K562 (cell line): Measurements from ENCODE around the gene IGFALS. TPM values are rescaled to one million over a fixed set of nuclear protein-coding genes. Genes with fewer than 3 reads are reported as not detected.

Experiments used
- ATAC-seq: fragments of 200-7000 bp; cut with Tn5 transposase; 3 replicates; pipeline ENCODE4 v1.9.1; 2020; ENCODE audit warnings: moderate library complexity
- BruUV-seq: library from RNA; stranded (reverse); fragments of 400-500 nt; replicated peaks from 2 replicates; lab custom pipeline; 2021; lab: Mats Ljungman, UMichigan
- CTCF ChIA-PET: fragments of 300-600 bp; formaldehyde crosslinking; extraction: SDS; loops from one replicate; lab custom pipeline; 2021; ENCODE audit warnings: low intra/inter-chr PET ratio; lab: Yijun Ruan, JAX
- POLR2A ChIA-PET: fragments of 300-600, 350-650 bp; sonication (Branson Sonifier 250); formaldehyde crosslinking; extraction: SDS; loops from one replicate; lab custom pipeline; 2021; ENCODE audit warnings: antibody characterized with exemption, inconsistent platforms; lab: Yijun Ruan, JAX
- DNase-seq, 4 experiments: peaks; one replicate each; pipeline versions ENCODE4 v3.0.0 to v3.0.0-alpha.2; 2011 to 2018; ENCODE audit warnings: low spot score in 3 of 4, mixed read lengths in 3 of 4; ENCODE audit errors: extremely low read depth in 1 of 4
- FAIRE-seq: peaks from 2 replicates; lab custom pipeline; 2011; peaks lifted over from hg19 to GRCh38; lab: Jason Lieb, UNC
- H2AFZ ChIP-seq: 2 replicates; pipeline ENCODE4 v1.6.0; 2011; ENCODE audit warnings: low read depth, low read length, control low read depth, inconsistent platforms
- H3K27ac ChIP-seq: fragments of 200-600 bp; 3 replicates; pipeline ENCODE4 v1.8.0; 2011; ENCODE audit warnings: low read depth, mild to moderate bottlenecking, control low read depth, inconsistent platforms, low read length, moderate library complexity, mixed read lengths; ENCODE audit errors: extremely low read depth
- H3K27me3 ChIP-seq, 2 experiments: fragments of 300-600 bp in 1 of 2; 2 replicates in 1 of 2; 3 replicates in 1 of 2; pipeline versions ENCODE4 v1.6.0 to v1.8.0; 2011; ENCODE audit warnings: inconsistent platforms in 2 of 2, low read length in 2 of 2, mild to moderate bottlenecking in 1 of 2, mixed read lengths in 1 of 2, moderate library complexity in 1 of 2; ENCODE audit not compliant: control insufficient read depth in 2 of 2, insufficient read depth in 2 of 2
- H3K36me3 ChIP-seq: fragments of 300-600 bp; 3 replicates; pipeline ENCODE4 v1.8.0; 2011; ENCODE audit warnings: mild to moderate bottlenecking, low read length, inconsistent platforms; ENCODE audit not compliant: control insufficient read depth, insufficient read depth
- H3K4me1 ChIP-seq, 2 experiments: fragments of 200-600 bp in 1 of 2; replicated peaks in 1 of 2; 2 replicates in 1 of 2; 3 replicates in 1 of 2; pipeline versions ENCODE4 v1.5.1 to v1.8.0; 2011; ENCODE audit warnings: inconsistent platforms in 2 of 2, low read length in 2 of 2, mild to moderate bottlenecking in 1 of 2, mixed read lengths in 1 of 2, moderate library complexity in 1 of 2; ENCODE audit not compliant: control insufficient read depth in 2 of 2, insufficient read depth in 2 of 2
- H3K4me2 ChIP-seq: 2 replicates; pipeline ENCODE4 v1.6.1; 2011; ENCODE audit warnings: low read length, control low read depth, inconsistent platforms, mixed read lengths; ENCODE audit not compliant: insufficient read depth
- H3K4me3 ChIP-seq: fragments of 200-600 bp; sonication (generic), shearing (Covaris generic); 2 replicates; pipeline ENCODE4 v1.5.1; 2016; ENCODE audit warnings: control low read depth, inconsistent platforms
- H3K79me2 ChIP-seq: fragments of 200-600 bp; 3 replicates; pipeline ENCODE4 v1.8.0; 2011; ENCODE audit warnings: low read length, inconsistent platforms; ENCODE audit not compliant: control insufficient read depth, insufficient read depth
- H3K9ac ChIP-seq, 2 experiments: 2 replicates each; pipeline versions ENCODE4 v1.6.0 to v1.6.1; 2011; ENCODE audit warnings: low read depth in 2 of 2, low read length in 2 of 2, control low read depth in 1 of 2, inconsistent platforms in 1 of 2, mild to moderate bottlenecking in 1 of 2, mixed read lengths in 1 of 2; ENCODE audit not compliant: insufficient read depth in 1 of 2
- H3K9me1 ChIP-seq: one replicate; pipeline ENCODE4 v1.6.0; 2011; ENCODE audit warnings: inconsistent platforms, mild to moderate bottlenecking, low read length, moderate library complexity; ENCODE audit not compliant: control insufficient read depth, insufficient read depth
- H3K9me3 ChIP-seq: replicated peaks from 2 replicates; pipeline ENCODE4 v1.5.1; 2011; ENCODE audit warnings: low read depth, low read length, inconsistent platforms; ENCODE audit not compliant: control insufficient read depth, insufficient read depth
- H4K20me1 ChIP-seq: replicated peaks from 2 replicates; pipeline ENCODE4 v1.6.1; 2011; ENCODE audit warnings: low read length, inconsistent platforms, mixed read lengths; ENCODE audit not compliant: control insufficient read depth, insufficient read depth
- BDP1 ChIP-seq: IDR thresholded peaks from 3 replicates; pipeline ENCODE4 v1.6.1; 2011; ENCODE audit not compliant: insufficient read length, insufficient read depth
- GABPB1 ChIP-seq: sonication (generic); formaldehyde crosslinking; IDR thresholded peaks from 2 replicates; pipeline ENCODE4 v1.8.0; 2022; ENCODE audit warnings: mild to moderate bottlenecking, missing genetic modification reagents
- KLF10 ChIP-seq: fragments of 250-450 bp; sonication (Bioruptor Pico); IDR thresholded peaks from 2 replicates; pipeline ENCODE4 v1.6.1; 2021; ENCODE audit warnings: matching md5 sums
- NONO ChIP-seq, 2 experiments: fragments of 200-400 bp in 1 of 2; fragments of 450-650 bp in 1 of 2; formaldehyde crosslinking in 1 of 2; IDR thresholded peaks; 2 replicates each; pipeline ENCODE4 v1.6.1; 2017; ENCODE audit warnings: low read depth in 2 of 2, mild to moderate bottlenecking in 2 of 2, moderate library complexity in 2 of 2, low read length in 1 of 2
- POLR2G ChIP-seq: fragments of 200-400 bp; formaldehyde crosslinking; IDR thresholded peaks from 2 replicates; pipeline ENCODE4 v1.6.1; 2017; ENCODE audit warnings: low read depth, mild to moderate bottlenecking, antibody characterized with exemption, low read length, moderate library complexity
- RBFOX2 ChIP-seq: fragments of 200-400 bp; formaldehyde crosslinking; IDR thresholded peaks from 2 replicates; pipeline ENCODE4 v1.6.1; 2017; ENCODE audit warnings: low read depth, mild to moderate bottlenecking, low read length, moderate library complexity
- SP2 ChIP-seq: IDR thresholded peaks from 2 replicates; pipeline ENCODE4 v1.6.1; 2011; ENCODE audit warnings: mild to moderate bottlenecking, low read depth, low read length, moderate library complexity; ENCODE audit not compliant: poor library complexity, severe bottlenecking; ENCODE audit errors: extremely low read depth
- USF1 ChIP-seq: sonication (generic); formaldehyde crosslinking; IDR thresholded peaks from 2 replicates; pipeline ENCODE4 v1.9.0; 2022; ENCODE audit warnings: mild to moderate bottlenecking, missing genetic modification reagents
- WHSC1 ChIP-seq: IDR thresholded peaks from one replicate; pipeline ENCODE4 v1.6.1; 2012; ENCODE audit warnings: low read length, control low read depth, inconsistent platforms
- ZBTB9 ChIP-seq: fragments of 450-650 bp; formaldehyde crosslinking; IDR thresholded peaks from 2 replicates; pipeline ENCODE4 v1.4.0; 2020; ENCODE audit warnings: mild to moderate bottlenecking, moderate library complexity
- ZNF395 ChIP-seq: fragments of 200-800 bp; sonication (Bioruptor generic); IDR thresholded peaks from 2 replicates; pipeline ENCODE4 v1.6.1; 2017; ENCODE audit warnings: missing genetic modification characterization, missing compliant biosample characterization
- ZNF41 ChIP-seq: fragments of 250-450 bp; sonication (Bioruptor Pico); conservative IDR thresholded peaks from 2 replicates; pipeline ENCODE4 v1.4.0; 2020; ENCODE audit warnings: mild to moderate bottlenecking
- WGBS: fragments of 100-300 bp; shearing (Covaris generic); methylation state at CpG from one replicate; pipeline ENCODE4 v1.1.6; 2016; ENCODE audit warnings: low coverage, mixed read lengths; ENCODE audit not compliant: insufficient coverage; ENCODE audit errors: missing lambda C conversion rate; 5-methylcytosine and 5-hydroxymethylcytosine counted together
- in situ Hi-C: fragments of 300-500 bp; cut with MboI; formaldehyde crosslinking; loops from 4 replicates; pipeline ENCODE4 v1.15.0; 2018; ENCODE audit warnings: inconsistent platforms, mixed read lengths
- intact Hi-C: fragments of 100-400 bp; cut with micrococcal nuclease; formaldehyde crosslinking; loops from 2 replicates; pipeline ENCODE4 v1.14.2; 2022
- polyA plus RNA-seq, 8 experiments: library from polyadenylated mRNA; depleted of rRNA in 4 of 8; stranded (reverse) in 5 of 8; unstranded in 3 of 8; fragments of >200 nt; fragmentation: Nextera tagmentation in 2 of 8; fragmentation: Illumina TruSeq in 1 of 8; extraction: Ambion mirVana in 2 of 8; extraction: Trizol in 1 of 8; gene quantifications; 2 replicates each; pipeline versions ENCODE4 v1.2.1 to v1.2.3, GENCODE V29; 2011 to 2014; ENCODE audit warnings: inconsistent platforms in 1 of 8, missing spikeins in 1 of 8
- total RNA-seq, 7 experiments: library from RNA; depleted of rRNA in 6 of 7; stranded (reverse); fragments of >200 nt in 6 of 7; fragmentation: Illumina TruSeq in 2 of 7; extraction: Trizol in 2 of 7; gene quantifications; 2 replicates each; pipeline versions ENCODE4 v1.2.1 to v1.2.3, GENCODE V29; 2011 to 2021; ENCODE audit warnings: low replicate concordance in 1 of 7

Gene IGFALS
- total and polyA plus RNA-seq, 9 of the 15 experiments (the other 6 are each of a cell fraction or from before 2014, with no cell fraction given) = not detected

GRCh38 chr16:1787322-1788094 is 6.0 kb downstream of the IGFALS start:
- DNase-seq (no peak), ATAC-seq (no peak), FAIRE-seq (no peak)
- BruUV-seq = no TSS peak
- H3K27me3 ChIP-seq = no peaks in the 10 kb centered on the region
- WGBS = 95% methylated on average over 25 of the region's 44 CpGs
- in situ Hi-C loops = no loop called here
- no peaks in the 10 kb centered on the region for H3K9me3 ChIP-seq
- H3K36me3 ChIP-seq = peaks cover 59% of the 10 kb centered on the region; the same call in 1 of the 3 replicates
- H3K27ac ChIP-seq = no peak overlapping the region
- peaks cover 44% of the 10 kb centered on the region for H3K79me2 ChIP-seq
- intact Hi-C loops = no loop called here
- H2AFZ ChIP-seq = no peak overlapping the region
- H3K9ac ChIP-seq = no peak overlapping the region; a peak in 1 of 4 replicates
- no peaks in the 10 kb centered on the region for H3K9me1 ChIP-seq
- no peak for TF ChIP-seq ZNF395 (CRISPR knock-in tag)
- TF ChIP-seq ZBTB9 (CRISPR knock-in tag) = no peak
- peak; percentile 52 for TF ChIP-seq POLR2G
- no peak for TF ChIP-seq KLF10 (CRISPR knock-in tag)
- no peak for TF ChIP-seq USF1 (CRISPR knock-in tag)
- no peak for TF ChIP-seq BDP1
- TF ChIP-seq WHSC1 = no peak
- TF ChIP-seq ZNF41 (CRISPR knock-in tag) = no peak
- peak; percentile 18; the same call in 1 of the 2 replicates for TF ChIP-seq RBFOX2
- no peak for TF ChIP-seq NONO (IDR thresholded peaks at IDR 0.05; ENCODE audit: low read depth in 2 of 2, low read length in 1 of 2)
- TF ChIP-seq SP2 = no peak
- no peak for TF ChIP-seq GABPB1 (CRISPR knock-in tag)
- no peak overlapping the region for H3K4me3 ChIP-seq
- H4K20me1 ChIP-seq = no peaks in the 10 kb centered on the region; the same call in 1 of the 2 replicates
- CTCF ChIA-PET = interaction anchor here (0.6 kb wide), 1 partner anchor 550 kb away, joined by 3 read pairs; no protein-coding TSS in a partner anchor
- peaks cover 2 to 79% of the 10 kb centered on the region in 2 experiments; a peak in 3 of 5 replicates for H3K4me1 ChIP-seq
- no peak overlapping the region for H3K4me2 ChIP-seq
- POLR2A ChIA-PET = no interaction called here
